ENCODE results near the gene ZNF814.
"Not testable (repeated sequence)": the region's sequence is repeated elsewhere in the genome, so short reads cannot be mapped to it uniquely, and the experiment has no call there.

The ZNF814 gene

GRCh38 chr19:57854117-57854516 is 34.7 kb downstream of the ZNF814 start:
- DNase-seq (ENCODE audit: low read depth), result not testable (repeated sequence)

GRCh38 chr19:57851812-57852603 is 36.8 kb downstream of the ZNF814 start:
- not testable (repeated sequence) for DNase-seq (ENCODE audit: low read depth)

- peak; percentile 40 for DNase-seq (ENCODE audit: low read depth)
Measured at GRCh38 chr19:57850553-57851017, 38.3 kb downstream of the ZNF814 start.

GRCh38 chr19:57849666-57850473 is 39.0 kb downstream of the ZNF814 start, which contains the start of gene ZNF587:
ZNF587 (plus strand) TSS chr19:57849859; CDS start chr19:57850039, 180 bp downstream.
- DNase-seq (ENCODE audit: low read depth), result peak; percentile 51

GRCh38 chr19:57849162-57849665 is 39.6 kb downstream of the ZNF814 start:
- not testable (repeated sequence) for DNase-seq (ENCODE audit: low read depth)

- DNase-seq (ENCODE audit: low read depth), result not testable (repeated sequence)
Measured at GRCh38 chr19:57847164-57847563, 41.7 kb downstream of the ZNF814 start.

GRCh38 chr19:57841122-57841763 is 47.6 kb downstream of the ZNF814 start:
- no peak for DNase-seq (ENCODE audit: low read depth)

- not testable (repeated sequence) for DNase-seq (ENCODE audit: low read depth)
Measured at GRCh38 chr19:57838622-57839191, 50.1 kb downstream of the ZNF814 start.

GRCh38 chr19:57836991-57837390 is 51.8 kb downstream of the ZNF814 start:
- DNase-seq (ENCODE audit: low read depth), result not testable (repeated sequence)

- DNase-seq (ENCODE audit: low read depth), result no peak
Measured at GRCh38 chr19:57830071-57830602, 58.7 kb downstream of the ZNF814 start, which contains the start of gene ZNF587B. ZNF587B (plus strand) TSS chr19:57830299; CDS start chr19:57830529, 230 bp downstream.

GRCh38 chr19:57829316-57829715 is 59.5 kb downstream of the ZNF814 start:
- DNase-seq (ENCODE audit: low read depth), result no peak

GRCh38 chr19:57825511-57825910 is 63.3 kb downstream of the ZNF814 start:
- no peak for DNase-seq (ENCODE audit: low read depth)

- not testable (repeated sequence) for DNase-seq (ENCODE audit: low read depth)
Measured at GRCh38 chr19:57823608-57824007, 65.2 kb downstream of the ZNF814 start.

- DNase-seq (ENCODE audit: low read depth), result not testable (repeated sequence)
Measured at GRCh38 chr19:57823155-57823554, 65.7 kb downstream of the ZNF814 start.

GRCh38 chr19:57821501-57821900 is 67.3 kb downstream of the ZNF814 start:
- DNase-seq (ENCODE audit: low read depth), result not testable (repeated sequence)

- not testable (repeated sequence) for DNase-seq (ENCODE audit: low read depth)
Measured at GRCh38 chr19:57821095-57821494, 67.7 kb downstream of the ZNF814 start.

GRCh38 chr19:57820599-57820998 is 68.2 kb downstream of the ZNF814 start:
- DNase-seq (ENCODE audit: low read depth), result no peak

- peak; percentile 89 for DNase-seq (ENCODE audit: low read depth)
Measured at GRCh38 chr19:57819475-57820148, 69.2 kb downstream of the ZNF814 start.

- DNase-seq (ENCODE audit: low read depth), result no peak
Measured at GRCh38 chr19:57818378-57818777, 70.5 kb downstream of the ZNF814 start.

- DNase-seq (ENCODE audit: low read depth), result no peak
Measured at GRCh38 chr19:57817976-57818375, 70.9 kb downstream of the ZNF814 start.

GRCh38 chr19:57816652-57817051 is 72.2 kb downstream of the ZNF814 start:
- DNase-seq (ENCODE audit: low read depth), result no peak

All from non-pigmented ciliary epithelial cell (primary cell).